GM21390 (cell line): ENCODE data around the gene ALKBH6.
A peak's percentile ranks its signal among the peaks of the same experiment; 100 is the strongest.

ENCODE experiments used
- ATAC-seq: cut with Tn5 transposase; IDR thresholded peaks from one replicate; pipeline ENCODE4 v1.9.1; 2021; ENCODE audit not compliant: unreplicated experiment

Gene ALKBH6

GRCh38 chr19:36030264-36031148 lies 16.5 kb upstream of the ALKBH6 start:
- ATAC-seq = no peak

DNA sequence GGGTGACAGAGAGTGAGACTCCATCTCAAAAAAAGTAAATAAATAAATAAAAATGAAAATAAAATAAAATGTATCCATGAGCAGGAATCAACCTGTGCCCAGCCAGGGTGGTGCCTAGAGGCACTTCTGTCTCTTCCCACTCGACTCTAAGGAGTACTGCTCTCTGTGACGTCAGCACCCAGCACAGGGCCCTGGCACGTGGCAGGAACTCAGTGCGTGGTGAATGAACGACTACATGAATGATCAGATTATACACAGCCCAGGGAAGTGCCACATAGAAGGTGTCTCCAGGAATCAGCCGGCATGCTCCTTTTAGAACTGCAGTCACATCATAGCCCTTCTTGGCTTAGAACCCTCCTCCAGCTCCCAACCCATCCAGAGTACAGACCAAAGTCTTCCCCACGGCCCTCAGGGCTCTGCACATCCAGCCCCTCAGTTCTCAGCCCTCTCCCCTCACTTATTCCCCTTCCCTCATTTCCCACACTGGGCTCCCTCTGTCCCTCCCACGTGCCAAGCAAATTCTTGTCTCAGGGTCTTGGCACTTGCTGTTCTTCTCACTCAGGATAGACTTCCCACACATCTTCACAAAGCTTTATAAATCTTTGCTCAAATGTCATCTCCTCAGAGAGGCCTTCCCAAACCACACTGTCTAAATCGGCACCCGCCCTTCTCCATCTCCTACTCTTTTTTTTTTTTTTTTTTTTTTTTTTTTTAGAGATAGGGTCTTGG lies 14.5 kb upstream of the ALKBH6 start:
- no peak for ATAC-seq

DNA sequence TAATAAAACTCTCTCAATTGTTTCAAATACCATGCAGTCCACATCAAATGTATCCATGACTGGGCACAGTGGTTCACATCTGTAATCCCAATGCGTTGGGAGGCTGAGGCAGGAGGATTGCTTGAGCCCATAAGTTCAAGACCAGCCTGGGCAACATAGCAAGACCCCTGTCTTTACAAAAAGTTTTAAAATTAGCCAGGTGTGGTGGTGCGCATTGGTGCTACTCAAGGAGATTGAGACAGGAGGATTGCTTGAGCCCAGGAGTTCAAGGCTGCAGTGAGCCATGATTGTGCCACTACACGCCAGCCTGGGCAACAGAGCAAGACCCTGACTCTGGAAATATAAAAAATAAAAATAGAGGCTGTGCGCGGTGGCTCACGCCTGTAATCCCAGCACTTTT lies 13.7 kb upstream of the ALKBH6 start:
- no peak for ATAC-seq

DNA sequence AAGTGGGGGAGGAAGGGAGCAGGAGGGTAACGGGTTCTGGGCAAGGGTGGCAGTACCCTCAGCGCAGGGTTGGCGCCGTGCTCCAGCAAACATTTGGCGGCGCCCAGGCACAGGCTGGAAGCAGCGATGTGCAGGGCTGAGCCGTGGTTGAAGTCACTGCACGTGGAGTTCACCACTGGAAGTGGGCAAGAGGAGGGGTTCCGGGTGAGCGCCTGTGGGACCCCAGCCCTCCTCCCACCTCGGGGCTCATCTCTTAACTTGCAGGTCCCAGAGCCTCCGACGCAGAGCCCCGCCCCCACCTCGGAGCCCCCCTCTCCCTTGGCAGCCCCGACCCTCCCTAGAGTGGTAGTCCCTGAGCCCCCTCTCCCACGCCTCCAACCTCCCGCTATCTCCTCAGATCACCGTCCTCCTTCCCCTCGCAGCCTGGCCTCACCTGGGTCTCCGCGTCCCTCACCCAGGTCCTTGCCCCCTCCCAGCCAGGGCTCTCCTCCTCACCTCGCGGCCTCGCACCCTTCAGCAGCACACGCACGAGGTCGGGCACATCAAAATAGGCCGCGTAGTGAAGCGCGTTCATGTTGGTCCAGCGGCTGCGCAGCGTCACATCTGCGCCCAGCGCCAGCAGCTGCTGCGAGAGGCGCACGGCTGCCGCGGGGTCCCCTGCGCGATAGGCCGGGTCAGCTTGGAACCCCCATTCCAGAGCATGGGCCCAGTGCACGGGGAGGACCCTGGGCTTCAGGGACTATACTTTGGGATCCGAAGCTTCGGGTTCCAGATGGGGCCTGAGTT lies 12.3 kb upstream of the ALKBH6 start:
- no peak for ATAC-seq

DNA sequence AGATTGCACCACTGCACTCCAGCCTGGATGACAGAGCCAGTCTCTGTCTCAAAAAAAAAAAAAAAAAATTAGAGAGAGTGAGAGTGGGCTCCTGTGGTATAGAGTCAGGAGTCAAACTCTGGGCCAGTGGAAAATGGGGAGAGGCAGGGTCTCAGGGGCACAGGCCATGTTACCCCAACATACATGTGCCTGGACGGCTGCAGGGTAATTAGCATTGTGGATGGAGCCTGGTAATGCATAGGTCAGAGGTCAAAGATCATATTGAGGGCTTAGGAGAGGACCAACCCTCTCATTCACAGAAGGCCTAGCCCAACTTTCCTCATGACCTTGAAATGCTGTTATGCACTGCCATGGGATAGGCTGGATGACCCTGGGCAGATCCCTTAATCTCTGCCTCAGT lies 11.5 kb upstream of the ALKBH6 start:
- ATAC-seq = no peak

GRCh38 chr19:36023432-36023831 lies 9.4 kb upstream of the ALKBH6 start:
- ATAC-seq = no peak

- ATAC-seq = no peak
Measured at GRCh38 chr19:36019061-36019670, 5.2 kb upstream of the ALKBH6 start.

GRCh38 chr19:36013280-36014011 lies 567 bp downstream of the ALKBH6 start:
- ATAC-seq = no peak

- no peak for ATAC-seq
Measured at GRCh38 chr19:36010402-36010801, 3.6 kb downstream of the ALKBH6 start.

DNA sequence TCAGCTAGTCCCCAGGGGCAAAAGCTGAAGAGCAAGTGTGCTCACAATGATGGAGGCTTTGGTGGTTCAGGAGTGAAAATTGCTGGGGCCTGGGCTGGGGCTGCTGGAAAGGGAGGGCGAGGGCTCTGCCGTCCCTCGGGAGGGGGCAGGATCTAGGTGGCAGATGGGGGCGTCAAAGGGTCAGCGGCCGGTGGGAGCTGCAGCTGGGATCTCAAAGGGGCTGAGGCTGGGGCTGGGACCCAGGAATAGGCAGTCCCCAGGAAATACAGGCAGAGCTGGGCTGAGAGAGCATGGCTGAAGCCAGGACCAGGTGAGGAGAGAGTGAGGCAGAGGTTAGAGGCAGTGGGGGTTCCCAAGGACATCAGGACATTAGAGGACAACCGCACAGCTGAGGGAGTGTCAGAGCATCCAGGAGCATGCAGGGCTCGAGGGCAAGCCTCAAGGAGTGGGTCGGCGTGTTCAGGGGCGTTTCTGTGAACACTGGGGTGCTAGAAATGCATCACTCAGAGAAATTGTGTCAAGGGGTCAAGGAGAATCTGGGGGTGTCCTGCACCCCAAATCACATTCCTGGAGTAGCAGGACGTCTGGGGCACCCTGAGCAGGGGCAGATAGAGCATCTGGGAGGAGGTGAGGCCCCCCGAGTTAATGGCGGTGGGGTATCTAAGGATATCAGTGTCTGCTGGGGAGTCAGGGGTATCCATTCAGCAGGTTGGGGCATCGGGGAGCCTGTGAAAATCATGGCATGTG lies 4.2 kb downstream of the ALKBH6 start:
- no peak for ATAC-seq

DNA sequence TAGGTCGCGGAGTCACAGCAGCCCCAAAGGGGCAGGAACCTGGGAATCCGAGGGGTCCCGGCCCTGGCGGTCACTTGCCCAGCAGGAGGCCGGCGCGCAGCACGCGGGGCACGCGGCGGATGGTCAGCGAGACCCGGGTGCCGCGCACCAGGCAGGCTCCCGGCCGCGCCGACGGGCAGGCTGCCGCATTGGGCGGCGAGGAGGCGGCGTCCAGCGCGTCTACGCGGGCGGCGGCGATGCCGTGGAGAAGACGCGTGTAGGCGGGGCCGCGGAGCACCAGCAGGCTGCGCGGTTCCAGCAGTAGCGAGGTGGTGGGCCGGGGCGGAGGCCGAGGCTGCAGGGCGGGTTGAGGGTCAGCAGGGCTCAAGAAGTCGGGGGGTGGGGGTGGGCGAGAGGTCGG lies 4.8 kb downstream of the ALKBH6 start:
- ATAC-seq = no peak

DNA sequence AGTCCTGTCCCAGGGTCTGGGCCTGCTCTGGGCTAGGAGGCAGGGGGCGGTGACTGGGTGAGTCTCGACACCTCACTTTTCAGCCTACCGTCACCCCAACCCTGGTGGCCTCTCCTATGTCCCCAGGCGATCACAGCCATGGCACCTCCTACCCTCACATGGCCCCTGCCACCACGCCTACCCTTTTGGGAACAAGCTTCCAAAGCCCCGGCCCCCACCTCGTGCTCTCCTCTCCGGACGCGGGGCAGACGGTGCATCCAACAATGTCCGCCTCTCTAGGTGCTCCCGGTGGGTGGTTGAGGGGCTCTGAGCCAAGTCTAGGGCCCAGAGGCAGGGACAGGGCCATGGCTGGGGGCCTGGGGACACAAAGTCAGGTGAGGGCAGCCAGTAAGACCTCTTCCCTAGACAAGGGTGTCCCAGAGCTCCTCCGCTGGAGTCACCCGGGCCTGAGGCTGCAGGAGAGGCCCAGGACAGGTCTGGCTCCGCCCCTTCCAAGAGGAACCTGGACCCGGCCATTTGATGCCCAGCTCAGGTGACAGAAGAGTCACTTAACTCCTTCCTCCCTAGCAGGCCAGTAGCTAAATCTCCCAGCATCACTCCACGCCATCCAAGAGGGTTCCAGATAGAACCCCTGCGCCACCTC lies 5.6 kb downstream of the ALKBH6 start, which contains the start of gene SYNE4:
Gene SYNE4 (minus strand): TSS at position 478 of the 643 bp plus-strand sequence. CDS start 132 bp downstream, at position 346.
- no peak for ATAC-seq

GRCh38 chr19:36006955-36007354 lies 7.1 kb downstream of the ALKBH6 start:
- no peak for ATAC-seq

GRCh38 chr19:36003284-36003683 lies 10.7 kb downstream of the ALKBH6 start:
- no peak for ATAC-seq

DNA sequence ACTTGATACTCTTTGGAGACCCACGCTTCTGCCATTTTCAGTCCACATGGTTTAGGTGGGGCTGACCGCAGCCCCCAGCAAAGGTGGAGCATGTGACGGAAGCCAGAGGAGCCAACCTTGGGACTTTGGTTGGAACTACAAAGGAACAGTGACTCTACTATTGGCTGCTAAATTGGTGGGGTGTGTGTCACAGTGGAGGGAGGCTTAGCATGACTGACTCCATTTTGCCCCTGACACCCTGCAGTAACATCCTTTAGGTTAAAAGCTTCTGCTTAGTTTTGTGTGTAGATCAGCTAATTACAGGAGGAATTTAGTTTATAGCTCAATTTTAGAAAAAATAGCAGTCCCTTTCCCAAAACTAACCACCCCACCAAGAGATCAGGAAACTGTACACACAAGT lies 12.4 kb downstream of the ALKBH6 start:
- ATAC-seq = no peak

DNA sequence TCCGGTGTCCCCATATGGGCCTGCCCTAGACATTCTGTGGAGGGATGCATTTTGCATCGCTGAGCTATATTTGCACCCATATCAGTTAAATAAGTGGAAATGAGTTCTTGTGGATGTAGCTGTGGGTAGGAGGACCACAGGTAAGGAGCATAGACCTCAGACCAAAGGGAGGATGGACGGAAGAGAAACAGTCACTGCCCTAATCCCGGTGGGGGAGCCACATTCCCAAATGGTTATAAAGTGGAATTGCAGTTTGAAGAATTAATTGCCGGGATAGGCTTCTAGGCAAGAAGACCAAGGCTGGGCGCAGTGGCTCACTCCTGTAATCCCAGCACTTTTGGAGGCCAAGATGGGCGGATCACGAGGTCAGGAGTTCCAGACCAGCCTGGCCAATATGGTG lies 17.2 kb downstream of the ALKBH6 start:
- ATAC-seq = no peak

DNA sequence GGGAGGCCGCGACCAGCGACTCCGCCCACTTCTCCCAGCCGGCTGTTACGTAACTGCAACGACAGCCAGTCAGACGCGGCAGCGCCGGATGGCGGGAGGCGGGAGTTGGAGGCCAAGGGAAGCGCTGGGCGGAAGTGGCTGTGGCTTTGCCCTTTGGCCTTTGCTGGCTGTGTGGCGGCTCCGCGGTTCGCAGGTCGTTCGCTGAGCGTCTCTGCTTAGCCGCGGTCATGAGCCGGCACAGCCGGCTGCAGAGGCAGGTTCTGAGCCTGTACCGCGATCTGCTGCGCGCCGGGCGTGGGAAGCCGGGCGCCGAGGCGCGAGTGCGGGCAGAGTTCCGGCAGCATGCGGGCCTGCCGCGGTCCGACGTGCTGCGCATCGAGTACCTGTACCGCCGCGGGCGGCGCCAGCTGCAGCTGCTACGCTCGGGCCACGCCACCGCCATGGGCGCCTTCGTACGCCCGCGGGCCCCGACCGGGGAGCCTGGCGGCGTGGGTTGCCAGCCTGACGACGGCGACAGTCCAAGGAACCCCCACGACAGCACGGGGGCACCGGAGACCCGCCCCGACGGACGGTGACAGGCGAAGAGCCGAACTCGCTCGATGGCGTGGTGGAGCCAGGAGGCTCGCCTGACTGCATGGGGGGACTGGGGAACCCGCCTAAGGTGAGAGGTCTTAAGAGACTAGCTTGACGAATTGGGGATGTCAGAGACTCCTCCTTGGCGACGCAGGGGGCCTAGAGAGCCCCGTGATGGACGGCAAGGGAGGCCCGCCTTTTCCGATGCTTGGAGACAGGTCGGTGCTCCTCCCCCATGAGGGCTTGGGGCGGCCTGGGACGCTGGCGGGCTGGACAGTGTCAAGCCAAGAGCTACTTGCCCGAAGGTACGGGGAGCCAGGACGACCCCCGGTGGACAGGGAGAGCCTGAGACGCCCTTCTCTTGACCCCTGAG lies 18.7 kb downstream of the ALKBH6 start, which contains the start of gene SDHAF1:
Gene SDHAF1 (plus strand): TSS at position 141 of the 946 bp plus-strand sequence. CDS start 87 bp downstream, at position 228.
- peak; percentile 77 for ATAC-seq
